ENCODE measurements around the gene ACSS2. TPM values are rescaled to one million over a fixed set of nuclear protein-coding genes. Genes with fewer than 3 reads are reported as not detected.

Gene ACSS2
- total and polyA plus RNA-seq, 2 of the 8 experiments (the other 6 are each of a cell fraction or from before 2014, with no cell fraction given): 17.7 to 24.2 TPM

DNA sequence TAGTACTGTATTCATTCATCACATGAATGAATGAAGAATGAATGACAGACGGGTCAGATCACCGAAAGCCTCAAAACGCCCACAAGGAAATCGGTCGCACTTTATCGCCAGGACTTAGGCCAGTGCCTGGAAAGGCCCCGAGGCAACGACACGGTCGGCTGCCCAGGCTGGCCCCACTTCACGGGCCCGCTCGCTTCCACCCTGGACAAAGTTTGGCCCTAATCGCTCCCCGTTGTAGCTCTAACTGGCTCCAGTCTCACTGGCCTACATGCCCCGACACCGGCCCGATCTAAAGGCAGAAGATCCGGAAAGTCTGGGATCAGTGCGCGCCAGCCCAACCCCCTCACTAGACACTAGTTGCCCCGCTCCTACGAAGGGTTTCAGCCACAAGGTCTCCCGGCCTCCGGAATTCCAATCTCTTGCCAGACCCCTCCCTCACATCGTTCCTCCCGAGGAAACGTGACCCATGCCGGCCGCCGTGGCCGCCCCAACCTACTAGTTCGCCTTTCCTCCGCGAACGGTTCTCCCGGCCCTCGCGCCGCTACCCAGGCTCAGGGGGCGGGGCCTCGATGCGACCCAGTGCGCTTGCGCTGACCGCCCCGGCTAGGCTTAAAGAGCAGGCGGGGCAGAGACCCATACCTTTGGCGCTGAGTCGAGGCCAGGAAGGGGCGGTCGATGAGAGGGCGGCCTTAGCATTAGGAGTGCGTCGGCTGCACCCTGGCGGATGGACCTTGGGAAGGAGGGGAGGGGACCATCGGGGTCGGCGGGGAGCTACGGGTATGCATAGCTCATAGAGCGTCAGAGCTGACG lies 79.0 kb downstream of the ACSS2 start, which contains the start of the genes GSS and MYH7B (continued):
- peak; percentile 83 for TF ChIP-seq PHF8 (conservative IDR thresholded peaks at IDR 0.05; ENCODE audit: low read depth, low read length)
- no peak; the same call in 1 of the 2 replicates for TF ChIP-seq CHD2 (IDR thresholded peaks at IDR 0.05; ENCODE audit: low read length)
- TF ChIP-seq SIN3A (conservative IDR thresholded peaks at IDR 0.05 in 1 of 2, IDR thresholded peaks at IDR 0.05 in 1 of 2; ENCODE audit: low read depth in 1 of 2, low read length in 2 of 2): peak in 1 of 2 experiments; percentile 79; a peak in 2 of 4 replicates
- peak; percentile 86 for TF ChIP-seq CREB1 (IDR thresholded peaks at IDR 0.05)
- TF ChIP-seq, protein P1, sequence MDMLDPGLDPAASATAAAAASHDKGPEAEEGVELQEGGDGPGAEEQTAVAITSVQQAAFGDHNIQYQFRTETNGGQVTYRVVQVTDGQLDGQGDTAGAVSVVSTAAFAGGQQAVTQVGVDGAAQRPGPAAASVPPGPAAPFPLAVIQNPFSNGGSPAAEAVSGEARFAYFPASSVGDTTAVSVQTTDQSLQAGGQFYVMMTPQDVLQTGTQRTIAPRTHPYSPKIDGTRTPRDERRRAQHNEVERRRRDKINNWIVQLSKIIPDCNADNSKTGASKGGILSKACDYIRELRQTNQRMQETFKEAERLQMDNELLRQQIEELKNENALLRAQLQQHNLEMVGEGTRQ (IDR thresholded peaks at IDR 0.05; ENCODE audit: low read length): no peak
- TF ChIP-seq BACH1 (IDR thresholded peaks at IDR 0.05; ENCODE audit: low read length): no peak; the same call in 1 of the 2 replicates
- peak; percentile 94 for TF ChIP-seq ASH2L (IDR thresholded peaks at IDR 0.05; ENCODE audit: low read length)
- TF ChIP-seq RFX5 (IDR thresholded peaks at IDR 0.05; ENCODE audit: borderline replicate concordance, low read depth, low read length): no peak
- peak; percentile 92 for TF ChIP-seq TBP (IDR thresholded peaks at IDR 0.05; ENCODE audit: low read depth, low read length)
- TF ChIP-seq RBBP5 (IDR thresholded peaks at IDR 0.05; ENCODE audit: borderline replicate concordance, low read depth, low read length): no peak
- TF ChIP-seq EP300 (IDR thresholded peaks at IDR 0.05; ENCODE audit: borderline replicate concordance in 1 of 2, low read depth in 2 of 2, low read length in 2 of 2): 0 out of 3 replicates have a peak, but pooled peaks of 1 of the 2 experiments have one; percentile 5
- no peak for TF ChIP-seq MAFK (IDR thresholded peaks at IDR 0.05; ENCODE audit: low read depth, low read length)
- peak; percentile 91 for TF ChIP-seq TAF7 (optimal IDR thresholded peaks at IDR 0.05; ENCODE audit: borderline replicate concordance, low read depth, low read length)
- peak; percentile 74 for TF ChIP-seq SAP30 (IDR thresholded peaks at IDR 0.05; ENCODE audit: insufficient read depth, insufficient replicate concordance, low read length)
- TF ChIP-seq RNF2 (IDR thresholded peaks at IDR 0.05; ENCODE audit: borderline replicate concordance, low read depth, low read length, missing control alignments, poor library complexity, severe bottlenecking): no peak
- TF ChIP-seq NRF1 (IDR thresholded peaks at IDR 0.05; ENCODE audit: low read depth, low read length): peak; percentile 60
- TF ChIP-seq TAF1 (IDR thresholded peaks at IDR 0.05; ENCODE audit: low read depth, low read length): peak; percentile 97
- TF ChIP-seq YY1 (IDR thresholded peaks at IDR 0.05; ENCODE audit: low read depth, low read length): 0 out of 2 replicates have a peak, but pooled peaks have one; percentile 12
- no peak for TF ChIP-seq ATF3 (IDR thresholded peaks at IDR 0.05; ENCODE audit: insufficient read depth, low read depth, low read length)
- TF ChIP-seq RAD21 (IDR thresholded peaks at IDR 0.05 in 1 of 2, conservative IDR thresholded peaks at IDR 0.05 in 1 of 2; ENCODE audit: low read depth in 2 of 2, low read length in 2 of 2): peak; percentile 60 to 63
